Measurements from ENCODE around the gene EFCAB6.

EFCAB6 gene

GRCh38 chr22:43488031-43488866, 323.9 kb downstream of the EFCAB6 start:
- TF ChIP-seq CTCF (IDR thresholded peaks at IDR 0.05; ENCODE audit: low read depth, low read length, missing control alignments) = no peak
- H3K4me3 ChIP-seq (ENCODE audit: low read depth, low read length) = no peak overlapping the region
- in situ Hi-C loops (cut with HindIII; ENCODE audit: low sequenced_read_pairs) = no loop called here
- DNase-seq (ENCODE audit: low read depth) = no peak

DNA sequence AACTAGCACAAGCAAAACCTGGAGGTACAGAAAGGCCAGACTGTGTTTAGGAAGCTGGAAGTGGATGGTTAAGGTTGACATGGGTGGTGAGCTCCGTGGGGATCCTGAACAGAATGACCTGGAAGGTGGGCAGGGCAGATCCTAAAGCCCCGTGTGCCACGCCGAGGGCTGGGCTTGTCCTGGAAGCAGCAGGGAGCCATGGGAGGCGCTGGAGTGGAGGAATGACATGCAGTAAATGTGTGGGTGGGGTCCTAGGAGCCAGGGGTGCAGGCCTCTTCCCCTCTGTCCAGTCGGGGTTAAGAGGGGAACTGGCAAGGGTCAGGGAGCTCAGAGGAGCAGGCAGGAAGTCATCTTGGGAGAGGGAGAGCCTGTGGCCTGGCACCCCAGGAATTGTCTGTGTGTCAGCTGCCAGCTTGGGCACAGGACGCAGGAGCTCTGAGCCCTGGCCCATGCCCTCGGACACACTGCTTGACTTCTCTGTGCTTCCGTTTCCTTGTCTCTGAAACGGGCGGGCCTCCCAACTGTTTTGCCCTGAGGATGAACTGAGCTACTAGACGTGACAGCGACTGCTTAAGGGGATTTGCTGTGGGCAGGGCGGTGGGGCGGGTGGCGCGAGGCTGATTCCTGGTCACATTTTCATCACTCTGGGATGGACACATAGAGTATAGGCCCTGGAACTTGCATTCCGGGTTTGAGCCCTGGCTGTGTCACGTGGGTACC, 324.6 kb downstream of the EFCAB6 start:
- H3K4me3 ChIP-seq (ENCODE audit: low read depth, low read length) = no peak overlapping the region
- no peak for DNase-seq (ENCODE audit: low read depth)
- in situ Hi-C loops (cut with HindIII; ENCODE audit: low sequenced_read_pairs) = no loop called here
- no peak for TF ChIP-seq CTCF (IDR thresholded peaks at IDR 0.05; ENCODE audit: low read depth, low read length, missing control alignments)

DNA sequence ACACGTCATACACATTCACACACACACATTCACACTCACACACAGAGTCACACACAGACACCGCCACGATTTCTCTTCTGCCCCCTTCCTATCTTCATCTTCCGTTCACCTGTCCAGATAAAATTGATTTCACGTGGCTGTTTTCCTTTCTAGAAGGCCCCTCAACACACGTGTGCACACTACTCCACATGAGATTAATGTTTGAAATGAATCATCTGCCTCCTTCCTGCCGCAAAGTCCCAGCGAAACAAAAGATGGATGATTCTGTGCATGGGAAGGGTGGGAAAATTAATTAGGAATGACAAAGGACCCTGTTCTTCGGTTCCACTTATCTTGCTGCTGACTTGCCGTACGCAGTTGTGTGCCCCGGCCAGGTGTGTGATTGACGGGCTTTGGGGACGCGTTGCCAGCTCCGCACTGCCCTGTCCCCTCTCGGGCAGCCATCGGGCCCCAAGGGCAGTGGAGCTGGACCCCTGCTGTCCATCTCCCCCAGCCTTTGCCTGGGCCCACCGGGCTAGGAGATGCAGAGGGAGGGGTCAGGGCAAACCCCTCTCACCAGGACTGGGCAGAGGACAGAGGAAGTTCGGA, 326.5 kb downstream of the EFCAB6 start:
- DNase-seq (ENCODE audit: low read depth) = no peak
- TF ChIP-seq CTCF (IDR thresholded peaks at IDR 0.05; ENCODE audit: low read depth, low read length, missing control alignments) = no peak
- in situ Hi-C loops (cut with HindIII; ENCODE audit: low sequenced_read_pairs) = no loop called here
- no peak overlapping the region for H3K4me3 ChIP-seq (ENCODE audit: low read depth, low read length)

DNA sequence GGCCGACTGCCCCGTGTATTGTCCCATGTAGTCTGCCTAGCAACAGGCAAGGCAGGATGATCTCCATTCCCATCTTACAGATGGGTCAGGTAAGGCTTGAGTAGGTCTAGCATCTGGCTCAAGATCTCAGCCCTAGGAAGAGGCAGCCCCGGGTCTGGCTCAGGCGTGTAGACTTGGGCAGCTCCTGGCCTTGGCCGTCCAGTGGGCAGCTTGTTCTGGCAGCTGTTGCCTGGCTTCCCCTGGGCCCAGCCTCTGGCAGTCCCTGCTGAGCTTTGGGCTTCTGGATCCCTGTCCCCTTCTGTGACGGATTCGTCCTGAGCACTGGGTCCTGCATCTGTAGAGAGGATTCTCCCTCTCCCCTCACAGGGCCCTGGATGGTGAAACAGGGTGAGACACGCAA, 327.9 kb downstream of the EFCAB6 start:
- DNase-seq (ENCODE audit: low read depth) = no peak
- in situ Hi-C loops (cut with HindIII; ENCODE audit: low sequenced_read_pairs) = no loop called here
- no peak for TF ChIP-seq CTCF (IDR thresholded peaks at IDR 0.05; ENCODE audit: low read depth, low read length, missing control alignments)
- H3K4me3 ChIP-seq (ENCODE audit: low read depth, low read length) = no peak overlapping the region

- TF ChIP-seq CTCF (IDR thresholded peaks at IDR 0.05; ENCODE audit: low read depth, low read length, missing control alignments) = no peak
- H3K4me3 ChIP-seq (ENCODE audit: low read depth, low read length) = no peak overlapping the region
- no peak for DNase-seq (ENCODE audit: low read depth)
- in situ Hi-C loops (cut with HindIII; ENCODE audit: low sequenced_read_pairs) = no loop called here
Observed at GRCh38 chr22:43483669-43484068, 328.4 kb downstream of the EFCAB6 start.

DNA sequence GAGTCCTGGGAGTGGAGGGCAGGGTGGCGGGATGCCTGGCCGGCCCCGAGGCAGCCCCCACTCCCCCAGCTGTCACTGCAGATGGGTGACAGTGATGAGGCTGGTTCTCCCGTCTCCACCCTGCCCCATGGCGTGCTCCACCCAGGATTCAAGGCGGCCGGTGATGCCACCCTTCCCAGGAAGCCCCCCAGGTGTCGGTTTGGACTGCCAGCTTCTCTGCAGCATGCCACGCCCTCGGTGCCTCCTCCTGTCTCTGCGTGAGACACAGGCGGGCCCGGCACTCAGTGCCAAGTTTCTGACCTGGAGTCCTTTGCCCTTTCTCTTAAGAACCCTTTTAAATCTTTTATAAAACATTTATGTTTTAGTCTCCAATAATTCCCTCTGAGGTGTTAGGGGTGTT, 328.8 kb downstream of the EFCAB6 start:
- no peak for TF ChIP-seq CTCF (IDR thresholded peaks at IDR 0.05; ENCODE audit: low read depth, low read length, missing control alignments)
- in situ Hi-C loops (cut with HindIII; ENCODE audit: low sequenced_read_pairs) = no loop called here
- H3K4me3 ChIP-seq (ENCODE audit: low read depth, low read length) = no peak overlapping the region
- DNase-seq (ENCODE audit: low read depth) = no peak

Measured in astrocyte of the cerebellum (primary cell).